WTC11 (cell line): Measurements from ENCODE around the gene HS3ST3A1. TPM values are rescaled to one million over a fixed set of nuclear protein-coding genes. Genes with fewer than 3 reads are reported as not detected.

ENCODE experiments used
- ATAC-seq: fragments of 200-7000 bp; cut with Tn5 transposase; 2 replicates; pipeline ENCODE4 v1.10.0; 2021; ENCODE audit warnings: mild to moderate bottlenecking, moderate library complexity
- CTCF ChIA-PET: fragments of 300-600 bp; sonication (Branson Sonifier 250); formaldehyde crosslinking; loops from one replicate; lab custom pipeline; 2021; ENCODE audit warnings: antibody characterized with exemption; lab: Charles Lee
- POLR2A ChIA-PET: fragments of 350-600 bp; sonication (Branson Sonifier 250); formaldehyde crosslinking; loops from one replicate; lab custom pipeline; 2021; ENCODE audit warnings: antibody characterized with exemption; lab: Charles Lee
- DNase-seq: peaks from one replicate; pipeline ENCODE4 v3.0.0; 2021; ENCODE audit warnings: low spot score
- H3K27ac Mint-ChIP-seq: 2 replicates; pipeline ENCODE4 v1.8.0; 2021; ENCODE audit warnings: mixed read lengths
- H3K27me3 Mint-ChIP-seq: 2 replicates; pipeline ENCODE4 v1.8.0; 2021; ENCODE audit warnings: low read depth, mild to moderate bottlenecking, moderate library complexity, mixed read lengths
- H3K36me3 Mint-ChIP-seq: 2 replicates; pipeline ENCODE4 v1.8.0; 2021; ENCODE audit warnings: mixed read lengths
- H3K4me1 Mint-ChIP-seq: 2 replicates; pipeline ENCODE4 v1.8.0; 2022; ENCODE audit warnings: mixed read lengths
- H3K4me3 Mint-ChIP-seq: 2 replicates; pipeline ENCODE4 v1.8.0; 2021; ENCODE audit warnings: mild to moderate bottlenecking, moderate library complexity, mixed read lengths
- H3K9me3 Mint-ChIP-seq: 2 replicates; pipeline ENCODE4 v1.8.0; 2021; ENCODE audit warnings: mixed read lengths
- ESRRA ChIP-seq: sonication (generic); formaldehyde crosslinking; IDR thresholded peaks from 2 replicates; pipeline ENCODE4 v1.8.1; 2022; ENCODE audit warnings: mild to moderate bottlenecking, missing genetic modification reagents, borderline replicate concordance
- GABPB1 ChIP-seq: sonication (generic); formaldehyde crosslinking; IDR thresholded peaks from 2 replicates; pipeline ENCODE4 v1.8.1; 2023; ENCODE audit warnings: mild to moderate bottlenecking, missing genetic modification reagents
- GTF2I ChIP-seq: fragments of 250-450 bp; sonication (Bioruptor Pico); conservative IDR thresholded peaks from 2 replicates; pipeline ENCODE4 v1.4.0; 2021; ENCODE audit warnings: mild to moderate bottlenecking
- IRF2 ChIP-seq: sonication (generic); formaldehyde crosslinking; IDR thresholded peaks from 2 replicates; pipeline ENCODE4 v1.8.0; 2022; ENCODE audit warnings: low read depth, missing genetic modification reagents, borderline replicate concordance
- JAZF1 ChIP-seq: fragments of 250-450 bp; sonication (Bioruptor Pico); IDR thresholded peaks from 2 replicates; pipeline ENCODE4 v1.9.0; 2021; ENCODE audit warnings: moderate library complexity, mild to moderate bottlenecking, inconsistent platforms
- MYBL2 ChIP-seq: sonication (generic); formaldehyde crosslinking; IDR thresholded peaks from 2 replicates; pipeline ENCODE4 v1.8.1; 2023; ENCODE audit warnings: mild to moderate bottlenecking, moderate library complexity, missing genetic modification reagents
- NFE2L1 ChIP-seq: sonication (generic); formaldehyde crosslinking; IDR thresholded peaks from 2 replicates; pipeline ENCODE4 v1.8.1; 2023; ENCODE audit warnings: missing genetic modification reagents
- NR3C1 ChIP-seq: sonication (generic); formaldehyde crosslinking; conservative IDR thresholded peaks from 2 replicates; pipeline ENCODE4 v1.8.1; 2023; ENCODE audit warnings: low read depth, mild to moderate bottlenecking, missing genetic modification reagents
- OVOL2 ChIP-seq: fragments of 250-450 bp; sonication (Bioruptor Pico); IDR thresholded peaks from 2 replicates; pipeline ENCODE4 v1.9.0; 2021; ENCODE audit warnings: mild to moderate bottlenecking, borderline replicate concordance
- TP53 ChIP-seq: sonication (generic); formaldehyde crosslinking; IDR thresholded peaks from 2 replicates; pipeline ENCODE4 v1.8.1; 2023; ENCODE audit warnings: mild to moderate bottlenecking, missing genetic modification reagents
- ZNF219 ChIP-seq: sonication (generic); formaldehyde crosslinking; IDR thresholded peaks from 2 replicates; pipeline ENCODE4 v1.8.0; 2023; ENCODE audit warnings: missing genetic modification reagents, mild to moderate bottlenecking, borderline replicate concordance
- ZNF232 ChIP-seq: sonication (generic); formaldehyde crosslinking; IDR thresholded peaks from 2 replicates; pipeline ENCODE4 v1.8.0; 2022; ENCODE audit warnings: mild to moderate bottlenecking, missing genetic modification reagents
- total RNA-seq: library from RNA; stranded (reverse); gene quantifications from 3 replicates; pipeline ENCODE4 v1.2.3, GENCODE V29; 2021
- TF ChIP-seq, protein P1 (sequence below): fragments of 250-450 bp; sonication (Bioruptor Pico); conservative IDR thresholded peaks from 2 replicates; pipeline ENCODE4 v1.9.0; 2021; ENCODE audit warnings: mild to moderate bottlenecking
- TF ChIP-seq, protein P2 (sequence below): sonication (generic); formaldehyde crosslinking; conservative IDR thresholded peaks from 2 replicates; pipeline ENCODE4 v1.8.1; 2022; ENCODE audit warnings: mild to moderate bottlenecking, missing genetic modification reagents
- TF ChIP-seq, protein P3 (sequence below): sonication (generic); formaldehyde crosslinking; IDR thresholded peaks from 2 replicates; pipeline ENCODE4 v1.8.1; 2022; ENCODE audit warnings: low read depth, mild to moderate bottlenecking, moderate library complexity, missing genetic modification reagents, borderline replicate concordance
- TF ChIP-seq, protein P4 (sequence below): sonication (generic); formaldehyde crosslinking; IDR thresholded peaks from 2 replicates; pipeline ENCODE4 v1.8.0; 2022; ENCODE audit warnings: mild to moderate bottlenecking, missing genetic modification reagents
- TF ChIP-seq, protein P5 (sequence below): fragments of 200-600 bp; IDR thresholded peaks from 2 replicates; pipeline ENCODE4 v1.8.0; 2022; ENCODE audit warnings: antibody characterized with exemption
- TF ChIP-seq, protein P6 (sequence below): sonication (generic); formaldehyde crosslinking; IDR thresholded peaks from 2 replicates; pipeline ENCODE4 v1.8.1; 2023; ENCODE audit warnings: mild to moderate bottlenecking, missing genetic modification reagents
- TF ChIP-seq, protein P7 (sequence below): fragments of 250-450 bp; sonication (Bioruptor Pico); IDR thresholded peaks from 2 replicates; pipeline ENCODE4 v2.1.2; 2022; ENCODE audit warnings: mild to moderate bottlenecking, moderate library complexity
- TF ChIP-seq, protein P8 (sequence below): sonication (generic); formaldehyde crosslinking; IDR thresholded peaks from 2 replicates; pipeline ENCODE4 v1.8.1; 2023; ENCODE audit warnings: mild to moderate bottlenecking, missing genetic modification reagents, moderate library complexity

Gene HS3ST3A1
- total RNA-seq, 1 experiment from 2014 or later = 9.7 TPM

DNA sequence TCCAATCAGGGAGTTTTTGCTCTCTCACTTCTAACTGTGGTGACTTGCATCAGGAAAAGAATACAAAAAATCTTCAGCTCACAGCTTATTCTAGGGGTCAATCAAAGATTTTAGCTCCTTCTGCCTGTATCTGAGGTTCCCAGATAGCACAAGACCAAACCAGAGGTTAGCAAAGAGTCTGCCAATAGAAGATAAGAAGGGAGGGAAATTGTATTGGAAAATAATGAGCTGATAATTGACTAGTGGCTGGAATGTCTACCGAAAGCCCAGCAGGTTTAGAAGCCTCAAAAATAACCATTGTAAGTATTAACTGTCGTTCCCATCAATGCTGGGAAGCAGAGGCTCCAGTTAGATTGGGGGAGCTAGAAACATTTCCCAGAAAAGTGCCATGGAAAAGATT lies 26.3 kb downstream of the HS3ST3A1 start:
- Mint-ChIP-seq H3K27ac (peak overlapping the region; percentile 69), H3K4me3 (peak overlapping the region; percentile 6; the same call in 1 of the 2 replicates), H3K9me3 (peaks cover 30% of the 10 kb centered on the region), H3K36me3 (peaks cover 29% of the 10 kb centered on the region), H3K27me3 (peaks cover 26% of the 10 kb centered on the region), H3K4me1 (peaks cover 34% of the 10 kb centered on the region)
- POLR2A ChIA-PET = no interaction called here
- ATAC-seq (peak; percentile 9; the same call in 1 of the 2 replicates), DNase-seq (no peak)
- CTCF ChIA-PET = interaction anchor here (0.8 to 1.6 kb wide), 8 partner anchors 12 to 726 kb away, joined by 3 to 5 read pairs (median 4); partner anchors contain the start of gene HS3ST3B1
- TF ChIP-seq GABPB1 (CRISPR knock-in tag) (no peak), GTF2I (CRISPR knock-in tag) (no peak), OVOL2 (CRISPR knock-in tag) (no peak), JAZF1 (CRISPR knock-in tag) (no peak), NFE2L1 (CRISPR knock-in tag) (no peak), NR3C1 (CRISPR knock-in tag) (no peak), ZNF232 (CRISPR knock-in tag) (no peak), MYBL2 (CRISPR knock-in tag) (no peak), ZNF219 (CRISPR knock-in tag) (no peak), ESRRA (CRISPR knock-in tag) (no peak), IRF2 (CRISPR knock-in tag) (no peak), TP53 (no peak)
- TF ChIP-seq, protein P1, sequence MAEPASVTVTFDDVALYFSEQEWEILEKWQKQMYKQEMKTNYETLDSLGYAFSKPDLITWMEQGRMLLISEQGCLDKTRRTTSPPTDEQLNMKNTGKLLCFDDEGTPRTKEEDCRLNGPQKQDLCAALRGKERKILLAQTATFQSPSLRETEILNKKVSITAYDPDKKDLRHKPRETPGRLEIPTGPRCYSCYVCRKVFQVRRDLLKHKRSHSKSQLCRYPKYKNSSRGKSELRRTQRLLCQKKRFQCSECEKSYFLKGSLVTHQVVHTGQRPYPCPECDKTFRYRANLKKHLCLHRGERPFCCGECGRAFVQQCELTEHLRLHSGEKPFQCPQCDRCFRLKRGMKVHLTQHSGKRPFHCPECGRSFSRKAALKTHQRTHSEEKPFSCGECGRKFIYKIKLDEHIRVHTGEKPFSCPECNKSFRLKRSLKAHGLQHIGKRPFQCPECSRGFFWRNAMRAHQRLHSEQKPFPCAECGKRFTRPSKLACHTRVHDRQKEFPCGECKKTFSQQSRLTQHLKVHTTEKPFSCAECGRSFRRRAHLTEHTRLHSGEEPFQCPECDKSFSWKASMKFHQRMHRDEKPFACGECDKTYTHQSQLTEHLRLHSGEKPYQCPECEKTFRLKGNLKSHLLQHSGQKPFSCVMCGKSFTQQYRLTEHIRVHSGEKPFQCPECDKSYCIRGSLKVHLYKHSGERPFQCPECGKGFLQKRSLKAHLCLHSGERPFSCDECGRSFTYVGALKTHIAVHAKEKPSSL (CRISPR knock-in tag) = no peak
- TF ChIP-seq, protein P2, sequence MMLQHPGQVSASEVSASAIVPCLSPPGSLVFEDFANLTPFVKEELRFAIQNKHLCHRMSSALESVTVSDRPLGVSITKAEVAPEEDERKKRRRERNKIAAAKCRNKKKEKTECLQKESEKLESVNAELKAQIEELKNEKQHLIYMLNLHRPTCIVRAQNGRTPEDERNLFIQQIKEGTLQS (CRISPR knock-in tag) = no peak
- TF ChIP-seq, protein P3, sequence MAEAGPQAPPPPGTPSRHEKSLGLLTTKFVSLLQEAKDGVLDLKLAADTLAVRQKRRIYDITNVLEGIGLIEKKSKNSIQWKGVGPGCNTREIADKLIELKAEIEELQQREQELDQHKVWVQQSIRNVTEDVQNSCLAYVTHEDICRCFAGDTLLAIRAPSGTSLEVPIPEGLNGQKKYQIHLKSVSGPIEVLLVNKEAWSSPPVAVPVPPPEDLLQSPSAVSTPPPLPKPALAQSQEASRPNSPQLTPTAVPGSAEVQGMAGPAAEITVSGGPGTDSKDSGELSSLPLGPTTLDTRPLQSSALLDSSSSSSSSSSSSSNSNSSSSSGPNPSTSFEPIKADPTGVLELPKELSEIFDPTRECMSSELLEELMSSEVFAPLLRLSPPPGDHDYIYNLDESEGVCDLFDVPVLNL (CRISPR knock-in tag) = no peak
- TF ChIP-seq, protein P4, sequence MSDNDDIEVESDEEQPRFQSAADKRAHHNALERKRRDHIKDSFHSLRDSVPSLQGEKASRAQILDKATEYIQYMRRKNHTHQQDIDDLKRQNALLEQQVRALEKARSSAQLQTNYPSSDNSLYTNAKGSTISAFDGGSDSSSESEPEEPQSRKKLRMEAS = no peak
- TF ChIP-seq, protein P5, sequence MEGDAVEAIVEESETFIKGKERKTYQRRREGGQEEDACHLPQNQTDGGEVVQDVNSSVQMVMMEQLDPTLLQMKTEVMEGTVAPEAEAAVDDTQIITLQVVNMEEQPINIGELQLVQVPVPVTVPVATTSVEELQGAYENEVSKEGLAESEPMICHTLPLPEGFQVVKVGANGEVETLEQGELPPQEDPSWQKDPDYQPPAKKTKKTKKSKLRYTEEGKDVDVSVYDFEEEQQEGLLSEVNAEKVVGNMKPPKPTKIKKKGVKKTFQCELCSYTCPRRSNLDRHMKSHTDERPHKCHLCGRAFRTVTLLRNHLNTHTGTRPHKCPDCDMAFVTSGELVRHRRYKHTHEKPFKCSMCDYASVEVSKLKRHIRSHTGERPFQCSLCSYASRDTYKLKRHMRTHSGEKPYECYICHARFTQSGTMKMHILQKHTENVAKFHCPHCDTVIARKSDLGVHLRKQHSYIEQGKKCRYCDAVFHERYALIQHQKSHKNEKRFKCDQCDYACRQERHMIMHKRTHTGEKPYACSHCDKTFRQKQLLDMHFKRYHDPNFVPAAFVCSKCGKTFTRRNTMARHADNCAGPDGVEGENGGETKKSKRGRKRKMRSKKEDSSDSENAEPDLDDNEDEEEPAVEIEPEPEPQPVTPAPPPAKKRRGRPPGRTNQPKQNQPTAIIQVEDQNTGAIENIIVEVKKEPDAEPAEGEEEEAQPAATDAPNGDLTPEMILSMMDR = no peak
- TF ChIP-seq, protein P6, sequence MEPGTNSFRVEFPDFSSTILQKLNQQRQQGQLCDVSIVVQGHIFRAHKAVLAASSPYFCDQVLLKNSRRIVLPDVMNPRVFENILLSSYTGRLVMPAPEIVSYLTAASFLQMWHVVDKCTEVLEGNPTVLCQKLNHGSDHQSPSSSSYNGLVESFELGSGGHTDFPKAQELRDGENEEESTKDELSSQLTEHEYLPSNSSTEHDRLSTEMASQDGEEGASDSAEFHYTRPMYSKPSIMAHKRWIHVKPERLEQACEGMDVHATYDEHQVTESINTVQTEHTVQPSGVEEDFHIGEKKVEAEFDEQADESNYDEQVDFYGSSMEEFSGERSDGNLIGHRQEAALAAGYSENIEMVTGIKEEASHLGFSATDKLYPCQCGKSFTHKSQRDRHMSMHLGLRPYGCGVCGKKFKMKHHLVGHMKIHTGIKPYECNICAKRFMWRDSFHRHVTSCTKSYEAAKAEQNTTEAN (CRISPR knock-in tag) = no peak
- TF ChIP-seq, protein P7, sequence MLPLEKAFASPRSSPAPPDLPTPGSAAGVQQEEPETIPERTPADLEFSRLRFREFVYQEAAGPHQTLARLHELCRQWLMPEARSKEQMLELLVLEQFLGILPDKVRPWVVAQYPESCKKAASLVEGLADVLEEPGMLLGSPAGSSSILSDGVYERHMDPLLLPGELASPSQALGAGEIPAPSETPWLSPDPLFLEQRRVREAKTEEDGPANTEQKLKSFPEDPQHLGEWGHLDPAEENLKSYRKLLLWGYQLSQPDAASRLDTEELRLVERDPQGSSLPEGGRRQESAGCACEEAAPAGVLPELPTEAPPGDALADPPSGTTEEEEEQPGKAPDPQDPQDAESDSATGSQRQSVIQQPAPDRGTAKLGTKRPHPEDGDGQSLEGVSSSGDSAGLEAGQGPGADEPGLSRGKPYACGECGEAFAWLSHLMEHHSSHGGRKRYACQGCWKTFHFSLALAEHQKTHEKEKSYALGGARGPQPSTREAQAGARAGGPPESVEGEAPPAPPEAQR (CRISPR knock-in tag) = no peak
- TF ChIP-seq, protein P8, sequence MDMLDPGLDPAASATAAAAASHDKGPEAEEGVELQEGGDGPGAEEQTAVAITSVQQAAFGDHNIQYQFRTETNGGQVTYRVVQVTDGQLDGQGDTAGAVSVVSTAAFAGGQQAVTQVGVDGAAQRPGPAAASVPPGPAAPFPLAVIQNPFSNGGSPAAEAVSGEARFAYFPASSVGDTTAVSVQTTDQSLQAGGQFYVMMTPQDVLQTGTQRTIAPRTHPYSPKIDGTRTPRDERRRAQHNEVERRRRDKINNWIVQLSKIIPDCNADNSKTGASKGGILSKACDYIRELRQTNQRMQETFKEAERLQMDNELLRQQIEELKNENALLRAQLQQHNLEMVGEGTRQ (CRISPR knock-in tag) = no peak
- TF ChIP-seq, all 79 proteins: peak for 0
